DOHH2 (cell line): ENCODE results near the gene VPS45.

ENCODE experiments used
- EZH2phosphoT487 ChIP-seq: fragments of 200-600 bp; sonication (generic); IDR thresholded peaks from 2 replicates; pipeline ENCODE4 v1.6.1; 2017; ENCODE audit warnings: borderline replicate concordance, mild to moderate bottlenecking, antibody characterized with exemption, low read length, moderate library complexity, mixed read lengths
- TF ChIP-seq, protein P1 (sequence below): fragments of 200-600 bp; sonication (generic); IDR thresholded peaks from one replicate; pipeline ENCODE4 v1.5.1; 2014; ENCODE audit warnings: antibody characterized with exemption, mild to moderate bottlenecking, low read depth, low read length; ENCODE audit not compliant: poor library complexity, severe bottlenecking

DNA sequence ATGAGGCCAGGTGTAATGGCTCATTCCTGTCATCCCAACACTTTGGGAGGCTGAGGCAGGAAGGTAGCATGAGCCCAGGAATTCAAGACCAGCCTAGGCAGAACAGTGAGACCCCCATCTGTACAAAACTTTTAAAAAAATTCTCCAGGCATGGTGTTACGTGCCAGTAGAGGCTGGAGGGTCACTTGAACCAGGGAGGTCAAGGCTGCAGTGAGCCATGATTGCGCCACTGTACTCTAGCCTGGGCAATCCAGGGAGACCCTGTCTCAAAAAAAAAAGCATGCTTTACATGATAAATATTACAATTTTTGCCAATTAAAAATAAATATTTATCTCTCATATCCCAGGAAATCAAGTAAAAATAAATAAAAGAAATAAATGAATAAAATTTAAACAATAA, 17.6 kb upstream of the VPS45 start:
- TF ChIP-seq, protein P1, sequence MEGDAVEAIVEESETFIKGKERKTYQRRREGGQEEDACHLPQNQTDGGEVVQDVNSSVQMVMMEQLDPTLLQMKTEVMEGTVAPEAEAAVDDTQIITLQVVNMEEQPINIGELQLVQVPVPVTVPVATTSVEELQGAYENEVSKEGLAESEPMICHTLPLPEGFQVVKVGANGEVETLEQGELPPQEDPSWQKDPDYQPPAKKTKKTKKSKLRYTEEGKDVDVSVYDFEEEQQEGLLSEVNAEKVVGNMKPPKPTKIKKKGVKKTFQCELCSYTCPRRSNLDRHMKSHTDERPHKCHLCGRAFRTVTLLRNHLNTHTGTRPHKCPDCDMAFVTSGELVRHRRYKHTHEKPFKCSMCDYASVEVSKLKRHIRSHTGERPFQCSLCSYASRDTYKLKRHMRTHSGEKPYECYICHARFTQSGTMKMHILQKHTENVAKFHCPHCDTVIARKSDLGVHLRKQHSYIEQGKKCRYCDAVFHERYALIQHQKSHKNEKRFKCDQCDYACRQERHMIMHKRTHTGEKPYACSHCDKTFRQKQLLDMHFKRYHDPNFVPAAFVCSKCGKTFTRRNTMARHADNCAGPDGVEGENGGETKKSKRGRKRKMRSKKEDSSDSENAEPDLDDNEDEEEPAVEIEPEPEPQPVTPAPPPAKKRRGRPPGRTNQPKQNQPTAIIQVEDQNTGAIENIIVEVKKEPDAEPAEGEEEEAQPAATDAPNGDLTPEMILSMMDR: no peak
- TF ChIP-seq EZH2phosphoT487: no peak
